Glutamatergic neuron (in vitro differentiated cells): ENCODE measurements around the gene APH1B. TPM values are rescaled to one million over a fixed set of nuclear protein-coding genes. Genes with fewer than 3 reads are reported as not detected.

Source experiments
- DNase-seq: peaks from one replicate; pipeline ENCODE4 v3.0.0; 2022
- H3K27ac Mint-ChIP-seq: one replicate; pipeline ENCODE4 v1.8.0; 2020; ENCODE audit warnings: mild to moderate bottlenecking, mixed read lengths, inconsistent platforms; ENCODE audit not compliant: unreplicated experiment
- H3K27me3 Mint-ChIP-seq: one replicate; pipeline ENCODE4 v1.8.0; 2020; ENCODE audit warnings: mild to moderate bottlenecking, moderate library complexity, mixed read lengths, inconsistent platforms; ENCODE audit not compliant: unreplicated experiment
- H3K36me3 Mint-ChIP-seq: one replicate; pipeline ENCODE4 v1.8.0; 2020; ENCODE audit warnings: mild to moderate bottlenecking, mixed read lengths, inconsistent platforms; ENCODE audit not compliant: unreplicated experiment
- H3K4me1 Mint-ChIP-seq: one replicate; pipeline ENCODE4 v1.8.0; 2020; ENCODE audit warnings: mild to moderate bottlenecking, low read depth, mixed read lengths, inconsistent platforms; ENCODE audit not compliant: unreplicated experiment
- H3K4me3 Mint-ChIP-seq: one replicate; pipeline ENCODE4 v1.8.0; 2020; ENCODE audit warnings: mild to moderate bottlenecking, mixed read lengths, inconsistent platforms; ENCODE audit not compliant: unreplicated experiment
- H3K9me3 Mint-ChIP-seq: one replicate; pipeline ENCODE4 v1.8.0; 2020; ENCODE audit warnings: mild to moderate bottlenecking, moderate library complexity, mixed read lengths, inconsistent platforms; ENCODE audit not compliant: unreplicated experiment
- CTCF ChIP-seq: fragments of 200-600 bp; sonication (generic); IDR thresholded peaks from one replicate; pipeline ENCODE4 v1.5.0; 2021; ENCODE audit not compliant: partially characterized antibody, unreplicated experiment
- total RNA-seq: library from RNA; stranded (reverse); fragmentation: NEBNext Ultra II Directional; extraction: Animal tissue kit (Norgen Biotek cat#: 25700); gene quantifications from one replicate; pipeline ENCODE4 v1.2.1, GENCODE V29; 2021; ENCODE audit not compliant: unreplicated experiment

APH1B gene
- total RNA-seq, 1 donor from 2014 or later: 27.8 TPM

DNA sequence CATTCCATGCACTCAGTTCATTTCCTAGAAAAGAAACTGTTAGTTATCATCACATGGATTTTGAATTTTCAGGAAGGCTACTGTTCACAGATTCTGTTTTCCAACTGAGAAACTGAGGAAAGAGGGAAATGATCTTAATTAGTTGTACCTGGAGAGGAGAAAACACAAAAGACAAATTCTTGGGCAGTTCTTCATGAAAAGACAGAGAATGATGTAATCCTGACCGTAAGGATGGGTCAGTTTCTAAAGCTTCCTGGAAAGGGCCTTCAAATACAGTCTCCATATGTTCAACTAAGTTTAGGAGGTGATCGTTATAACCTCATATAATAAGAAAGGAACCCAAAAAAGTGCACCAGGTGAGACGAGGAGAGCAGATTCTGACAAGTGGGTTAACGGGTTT is 59.6 kb downstream of the APH1B start:
- no peak overlapping the region for H3K27ac Mint-ChIP-seq
- H3K9me3 Mint-ChIP-seq: no peaks in the 10 kb centered on the region
- H3K4me3 Mint-ChIP-seq: no peak overlapping the region
- no peak for TF ChIP-seq CTCF
- no peaks in the 10 kb centered on the region for H3K27me3 Mint-ChIP-seq
- no peaks in the 10 kb centered on the region for H3K36me3 Mint-ChIP-seq
- peaks cover 7% of the 10 kb centered on the region for H3K4me1 Mint-ChIP-seq
- no peak for DNase-seq

GRCh38 chr15:63338170-63338569 is 60.8 kb downstream of the APH1B start:
- Mint-ChIP-seq H3K27ac (no peak overlapping the region), H3K4me3 (no peak overlapping the region), H3K9me3 (no peaks in the 10 kb centered on the region), H3K4me1 (peaks cover 7% of the 10 kb centered on the region), H3K27me3 (no peaks in the 10 kb centered on the region), H3K36me3 (no peaks in the 10 kb centered on the region)
- no peak for DNase-seq
- no peak for TF ChIP-seq CTCF

DNA sequence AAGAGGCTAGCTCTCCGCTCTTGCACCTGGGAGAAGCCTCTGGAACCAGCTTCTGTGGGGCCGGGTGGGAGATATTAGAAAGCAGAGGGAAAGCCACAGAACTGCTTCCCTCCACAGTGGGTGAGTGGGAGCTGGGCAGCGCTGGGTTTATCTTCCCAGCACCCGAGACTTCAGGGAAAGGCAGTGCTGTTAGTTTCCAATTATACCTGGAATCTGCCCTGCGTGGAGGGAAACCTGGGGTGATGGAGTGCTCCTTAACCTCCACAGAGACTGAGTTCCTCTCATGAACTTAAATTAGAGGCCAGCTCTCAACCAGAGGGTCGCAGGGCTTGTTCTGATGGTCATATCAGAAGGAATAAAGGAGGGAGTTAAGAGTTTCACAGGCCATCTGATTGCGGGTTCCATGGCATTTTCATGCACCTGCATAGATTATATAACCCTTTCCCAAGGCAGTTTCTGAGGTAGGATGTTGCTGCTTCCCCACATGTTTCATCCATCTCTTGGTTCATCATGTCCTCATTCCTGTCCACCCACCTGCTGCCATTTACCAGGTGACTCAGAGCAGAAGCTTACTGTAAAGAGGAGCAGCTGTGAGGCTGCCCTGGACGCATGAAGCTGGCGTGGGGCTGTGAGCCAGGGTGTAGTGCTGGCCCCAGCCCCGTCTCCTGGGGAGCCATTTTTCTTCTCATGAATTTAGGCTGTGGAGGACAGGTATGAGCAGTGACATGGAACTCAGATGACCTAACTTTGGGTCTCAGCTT is 61.8 kb downstream of the APH1B start:
- no peak for DNase-seq
- no peak overlapping the region for H3K4me3 Mint-ChIP-seq
- H3K27ac Mint-ChIP-seq: no peak overlapping the region
- no peaks in the 10 kb centered on the region for H3K9me3 Mint-ChIP-seq
- no peak for TF ChIP-seq CTCF
- H3K36me3 Mint-ChIP-seq: no peaks in the 10 kb centered on the region
- H3K4me1 Mint-ChIP-seq: peaks cover 7% of the 10 kb centered on the region
- H3K27me3 Mint-ChIP-seq: no peaks in the 10 kb centered on the region

- no peak overlapping the region for H3K4me3 Mint-ChIP-seq
- no peaks in the 10 kb centered on the region for H3K36me3 Mint-ChIP-seq
- TF ChIP-seq CTCF: no peak
- peak overlapping the region; percentile 39 for H3K27ac Mint-ChIP-seq
- no peaks in the 10 kb centered on the region for H3K9me3 Mint-ChIP-seq
- no peak for DNase-seq
- H3K4me1 Mint-ChIP-seq: peaks cover 7% of the 10 kb centered on the region
- no peaks in the 10 kb centered on the region for H3K27me3 Mint-ChIP-seq
These were observed 62.4 kb downstream of the APH1B start for GRCh38 chr15:63339836-63340235.

DNA sequence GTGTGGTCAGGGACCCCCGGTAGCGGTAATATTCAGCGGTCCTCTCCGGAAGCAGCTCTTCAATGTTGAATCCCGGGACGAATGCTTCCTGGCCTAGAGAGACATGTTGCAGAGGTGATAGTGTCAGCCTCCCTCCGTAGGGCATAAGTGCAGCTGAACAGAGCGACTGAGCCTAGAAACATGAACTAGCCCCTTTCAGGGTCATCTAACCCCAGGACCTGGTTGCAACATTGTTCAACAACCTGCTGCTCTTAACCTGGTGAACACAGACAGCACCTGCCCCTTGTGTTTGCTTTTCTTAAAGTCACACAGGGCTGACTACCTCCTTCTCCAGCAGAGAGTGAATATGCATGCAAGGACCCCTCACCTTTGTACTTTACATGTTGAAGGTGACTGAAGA is 62.9 kb downstream of the APH1B start:
- no peaks in the 10 kb centered on the region for H3K9me3 Mint-ChIP-seq
- H3K4me3 Mint-ChIP-seq: no peak overlapping the region
- H3K4me1 Mint-ChIP-seq: peaks cover 7% of the 10 kb centered on the region
- no peak overlapping the region for H3K27ac Mint-ChIP-seq
- no peaks in the 10 kb centered on the region for H3K27me3 Mint-ChIP-seq
- DNase-seq: no peak
- H3K36me3 Mint-ChIP-seq: no peaks in the 10 kb centered on the region
- no peak for TF ChIP-seq CTCF
